ENCODE measurements around the gene SOHLH1. TPM values are rescaled to one million over a fixed set of nuclear protein-coding genes. Genes with fewer than 3 reads are reported as not detected.

SOHLH1 gene
- total and polyA plus RNA-seq, 2 of the 13 experiments (the other 11 are each of a cell fraction or from before 2014, with no cell fraction given): 0.15 TPM

DNA sequence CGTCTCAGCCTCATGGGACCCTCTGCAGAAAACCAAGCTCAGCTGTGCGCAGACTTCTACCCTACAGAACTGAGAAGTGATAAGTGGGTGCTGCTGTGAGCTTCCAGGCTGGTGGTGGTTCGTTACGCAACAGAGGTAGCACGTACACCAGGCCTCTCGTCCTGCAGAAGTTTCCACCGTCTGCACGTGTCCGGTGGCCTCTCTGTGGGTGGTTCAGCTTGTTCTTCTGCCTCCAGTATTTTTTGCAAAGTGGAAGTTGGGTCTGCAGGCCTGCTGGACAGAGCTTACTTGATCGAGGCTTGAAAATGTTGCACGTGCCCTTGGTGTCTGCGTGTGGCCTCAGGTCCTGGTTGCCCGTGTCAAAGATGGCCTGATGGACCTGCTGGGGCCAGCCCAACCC, 30.2 kb upstream of the SOHLH1 start:
- intact Hi-C loops (cut with micrococcal nuclease; ENCODE audit: unreplicated experiment) (no loop called here), in situ Hi-C loops (cut with HindIII; ENCODE audit: extremely low pct_ligation_motif_present, low pct_unique_long_range_greater_than_20kb) (no loop called here)
- TF ChIP-seq CEBPB (IDR thresholded peaks at IDR 0.05; ENCODE audit: borderline replicate concordance, low read depth, low read length) (peak; percentile 54; the same call in 1 of the 2 replicates), FOXP1 (IDR thresholded peaks at IDR 0.05) (no peak), FOXP1 (CRISPR knock-in tag; IDR thresholded peaks at IDR 0.05) (no peak)
- FAIRE-seq (no peak), ATAC-seq (no peak), DNase-seq (ENCODE audit: low spot score) (no peak)
- 38% methylated on average over 6 of the region's 13 CpGs for WGBS (ENCODE audit: low lambda C conversion rate)
- Histone ChIP-seq H2AFZ (ENCODE audit: low read length) (no peak overlapping the region), H3K27me3 (ENCODE audit: control insufficient read depth in 1 of 2, insufficient read depth in 2 of 2, low read length in 2 of 2) (peaks cover 6 to 40% of the 10 kb centered on the region in 2 experiments; a peak in 4 of 5 replicates), H3K79me2 (ENCODE audit: insufficient read depth, low read length) (no peaks in the 10 kb centered on the region), H4K20me1 (ENCODE audit: insufficient read depth, low read length) (peaks cover 4% of the 10 kb centered on the region; the same call in 1 of the 2 replicates), H3K4me3 (replicated peaks in 1 of 3; ENCODE audit: insufficient read depth in 1 of 3, low read depth in 2 of 3, low read length in 3 of 3) (no peak overlapping the region), H3K36me3 (replicated peaks in 1 of 2; ENCODE audit: control insufficient read depth in 1 of 2, insufficient read depth in 2 of 2, low read length in 2 of 2) (no peaks in the 10 kb centered on the region), H3K9me3 (ENCODE audit: low read length) (peaks cover 8% of the 10 kb centered on the region), H3K9ac (ENCODE audit: insufficient read depth, low read depth, low read length) (no peak overlapping the region), H3K4me1 (ENCODE audit: insufficient read depth, low read length) (no peaks in the 10 kb centered on the region), H3K4me2 (ENCODE audit: low read depth, low read length) (no peak overlapping the region), H3K27ac (ENCODE audit: extremely low read length, insufficient read depth, low read length) (no peak overlapping the region)
- BruUV-seq (replicated peaks): no TSS peak
- ChIA-PET POLR2A (no interaction called here), CTCF (ENCODE audit: low intra/inter-chr PET ratio, low total read pairs) (interaction anchor here (1.3 kb wide), 1 partner anchor 126 kb away, joined by 3 read pairs; no protein-coding TSS in a partner anchor)

DNA sequence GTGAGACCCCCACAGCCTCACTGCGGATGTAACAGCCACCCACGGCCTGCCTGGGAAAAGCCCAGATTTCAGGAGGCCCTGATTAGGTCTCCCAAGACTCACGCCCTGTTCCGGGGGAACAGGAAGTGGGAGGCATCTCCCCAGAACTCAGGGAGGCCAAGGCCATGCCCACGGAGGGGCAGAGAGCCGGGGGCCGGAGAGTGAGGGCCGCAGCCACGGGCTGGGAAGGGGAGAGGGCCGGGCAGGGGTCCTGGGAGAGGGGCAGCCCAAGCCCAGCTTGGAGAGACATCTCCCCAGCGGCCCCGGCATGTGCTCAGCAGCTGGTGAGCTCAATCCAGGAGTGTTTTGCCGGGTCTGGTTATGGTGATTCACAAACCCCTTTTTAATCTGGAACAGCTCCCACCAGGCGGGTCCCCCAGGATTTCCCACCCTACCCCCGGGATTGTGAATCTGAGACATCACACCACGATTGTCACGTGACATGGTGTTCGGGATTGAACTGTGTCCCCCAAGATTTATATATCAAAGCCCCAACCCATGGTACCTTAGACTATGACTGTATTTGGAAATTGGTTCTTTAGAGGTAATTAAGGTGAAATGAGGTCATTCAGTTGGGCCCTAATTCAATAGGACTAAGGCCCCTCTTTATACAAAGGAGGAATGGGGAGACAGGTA, 29.3 kb upstream of the SOHLH1 start:
- DNase-seq (ENCODE audit: low spot score): no peak
- Histone ChIP-seq H3K79me2 (ENCODE audit: insufficient read depth, low read length) (no peaks in the 10 kb centered on the region), H3K27me3 (ENCODE audit: control insufficient read depth in 1 of 2, insufficient read depth in 2 of 2, low read length in 2 of 2) (peaks cover 6 to 43% of the 10 kb centered on the region in 2 experiments; a peak in 4 of 5 replicates), H3K4me1 (ENCODE audit: insufficient read depth, low read length) (no peaks in the 10 kb centered on the region), H2AFZ (ENCODE audit: low read length) (no peak overlapping the region), H3K9ac (ENCODE audit: insufficient read depth, low read depth, low read length) (no peak overlapping the region), H3K9me3 (ENCODE audit: low read length) (peaks cover 8% of the 10 kb centered on the region), H3K36me3 (replicated peaks in 1 of 2; ENCODE audit: control insufficient read depth in 1 of 2, insufficient read depth in 2 of 2, low read length in 2 of 2) (no peaks in the 10 kb centered on the region), H4K20me1 (ENCODE audit: insufficient read depth, low read length) (peaks cover 4% of the 10 kb centered on the region; the same call in 1 of the 2 replicates), H3K27ac (ENCODE audit: extremely low read length, insufficient read depth, low read length) (no peak overlapping the region), H3K4me2 (ENCODE audit: low read depth, low read length) (no peak overlapping the region), H3K4me3 (replicated peaks in 1 of 3; ENCODE audit: insufficient read depth in 1 of 3, low read depth in 2 of 3, low read length in 3 of 3) (no peak overlapping the region)
- no peak for TF ChIP-seq ZNF678 (CRISPR knock-in tag; IDR thresholded peaks at IDR 0.05)
- no peak for TF ChIP-seq SMARCE1 (IDR thresholded peaks at IDR 0.05; ENCODE audit: borderline replicate concordance)
- peak; percentile 76; the same call in 1 of the 2 replicates for TF ChIP-seq RAD51 (IDR thresholded peaks at IDR 0.05; ENCODE audit: borderline replicate concordance)
- TF ChIP-seq, protein P1, sequence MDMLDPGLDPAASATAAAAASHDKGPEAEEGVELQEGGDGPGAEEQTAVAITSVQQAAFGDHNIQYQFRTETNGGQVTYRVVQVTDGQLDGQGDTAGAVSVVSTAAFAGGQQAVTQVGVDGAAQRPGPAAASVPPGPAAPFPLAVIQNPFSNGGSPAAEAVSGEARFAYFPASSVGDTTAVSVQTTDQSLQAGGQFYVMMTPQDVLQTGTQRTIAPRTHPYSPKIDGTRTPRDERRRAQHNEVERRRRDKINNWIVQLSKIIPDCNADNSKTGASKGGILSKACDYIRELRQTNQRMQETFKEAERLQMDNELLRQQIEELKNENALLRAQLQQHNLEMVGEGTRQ (IDR thresholded peaks at IDR 0.05; ENCODE audit: low read depth, low read length): peak; percentile 47; the same call in 1 of the 2 replicates
- TF ChIP-seq, protein P1 (CRISPR knock-in tag; IDR thresholded peaks at IDR 0.05; ENCODE audit: borderline replicate concordance): no peak
- ChIA-PET CTCF (ENCODE audit: low intra/inter-chr PET ratio, low total read pairs) (no interaction called here), POLR2A (no interaction called here)
- no peak for FAIRE-seq
- 2% methylated on average over 14 of the region's 18 CpGs for WGBS (ENCODE audit: low lambda C conversion rate)
- no peak for ATAC-seq
- intact Hi-C loops (cut with micrococcal nuclease; ENCODE audit: unreplicated experiment) (no loop called here), in situ Hi-C loops (cut with HindIII; ENCODE audit: extremely low pct_ligation_motif_present, low pct_unique_long_range_greater_than_20kb) (no loop called here)
- BruUV-seq (replicated peaks): no TSS peak

Measured in HepG2 (cell line).